HG03175 (cell line): ENCODE measurements around the gene SLC44A4.
"Not testable (repeated sequence)": the region's sequence is repeated elsewhere in the genome, so short reads cannot be mapped to it uniquely, and the experiment has no call there.

ENCODE experiments used
- ATAC-seq: cut with Tn5 transposase; IDR thresholded peaks from one replicate; pipeline ENCODE4 v1.9.1; 2021; ENCODE audit warnings: mild to moderate bottlenecking, moderate library complexity; ENCODE audit not compliant: unreplicated experiment

The SLC44A4 gene

GRCh38 chr6:31878726-31879125 lies at the start of gene SLC44A4:
Gene SLC44A4, minus strand, starts transcription at chr6:31878997. Its CDS starts 17 bp downstream, at chr6:31878980.
- ATAC-seq, result no peak

GRCh38 chr6:31928672-31928939 lies 49.8 kb upstream of the SLC44A4 start:
- no peak for ATAC-seq

GRCh38 chr6:31927863-31928671 lies 49.3 kb upstream of the SLC44A4 start:
- no peak for ATAC-seq

- no peak for ATAC-seq
Observed at GRCh38 chr6:31927242-31927862, 48.6 kb upstream of the SLC44A4 start, which contains the start of gene C2. Gene C2, plus strand, starts transcription at chr6:31927717. Its CDS starts 36 bp downstream, at chr6:31927753.

- no peak for ATAC-seq
Observed at GRCh38 chr6:31922942-31923341, 44.1 kb upstream of the SLC44A4 start.

- ATAC-seq, result no peak
Observed at GRCh38 chr6:31920811-31921210, 42.0 kb upstream of the SLC44A4 start.

- no peak for ATAC-seq
Observed at GRCh38 chr6:31919624-31920303, 41.0 kb upstream of the SLC44A4 start.

- no peak for ATAC-seq
Observed at GRCh38 chr6:31918069-31918720, 39.4 kb upstream of the SLC44A4 start.

GRCh38 chr6:31915756-31916155 lies 37.0 kb upstream of the SLC44A4 start:
- no peak for ATAC-seq

- ATAC-seq, result no peak
Observed at GRCh38 chr6:31915351-31915750, 36.6 kb upstream of the SLC44A4 start.

- ATAC-seq, result no peak
Observed at GRCh38 chr6:31911826-31912585, 33.2 kb upstream of the SLC44A4 start.

- ATAC-seq, result not testable (repeated sequence)
Observed at GRCh38 chr6:31909298-31909697, 30.5 kb upstream of the SLC44A4 start.

- ATAC-seq, result peak; percentile 84
Observed at GRCh38 chr6:31908791-31909190, 30.0 kb upstream of the SLC44A4 start.

- ATAC-seq, result not testable (repeated sequence)
Observed at GRCh38 chr6:31908255-31908654, 29.5 kb upstream of the SLC44A4 start.

- no peak for ATAC-seq
Observed at GRCh38 chr6:31907158-31907813, 28.5 kb upstream of the SLC44A4 start.

- ATAC-seq, result not testable (repeated sequence)
Observed at GRCh38 chr6:31906727-31907126, 27.9 kb upstream of the SLC44A4 start.

- no peak for ATAC-seq
Observed at GRCh38 chr6:31906122-31906521, 27.3 kb upstream of the SLC44A4 start.

GRCh38 chr6:31905041-31905440 lies 26.2 kb upstream of the SLC44A4 start:
- no peak for ATAC-seq

- no peak for ATAC-seq
Observed at GRCh38 chr6:31903957-31904356, 25.2 kb upstream of the SLC44A4 start.
